Measurements from ENCODE around the gene MAN1C1.

DNA sequence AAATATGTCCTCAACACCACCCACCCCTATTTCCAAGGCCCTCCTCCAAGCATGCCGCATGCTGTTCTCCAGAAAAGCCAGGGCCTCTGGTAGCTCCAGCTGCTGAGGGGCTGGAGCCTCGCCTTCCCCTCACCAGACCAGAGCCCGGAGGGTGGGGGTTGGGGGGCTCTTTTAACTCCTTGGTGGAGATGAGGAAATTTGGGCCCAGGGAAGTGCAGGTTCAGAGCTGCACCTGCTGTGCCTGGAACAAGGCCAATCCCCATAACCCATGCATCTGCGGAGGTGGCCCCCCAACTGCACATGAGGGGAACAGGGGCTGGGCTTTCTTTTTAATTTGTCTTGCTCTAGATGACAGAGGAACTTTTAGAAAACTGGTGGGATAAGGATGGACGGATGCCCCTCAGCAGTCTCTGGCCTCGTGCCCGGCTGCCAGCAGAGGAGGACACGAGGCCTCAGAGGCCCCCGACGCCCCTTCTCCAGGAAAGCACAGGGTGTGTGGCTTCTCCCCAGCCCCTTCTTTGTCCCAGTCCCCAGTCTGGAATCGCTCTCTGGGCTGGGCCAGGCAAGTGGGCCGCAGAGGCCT, 182.9 kb downstream of the MAN1C1 start:
- TF ChIP-seq YY1 (IDR thresholded peaks at IDR 0.05; ENCODE audit: insufficient read depth, insufficient read length) (no peak), ZNF274 (IDR thresholded peaks at IDR 0.05; ENCODE audit: low read depth, low read length) (no peak)

Data from NT2/D1 (cell line).